ENCODE measurements around the gene AGPS.
"Not testable (repeated sequence)": the region's sequence is repeated elsewhere in the genome, so short reads cannot be mapped to it uniquely, and the experiment has no call there.

AGPS gene

DNA sequence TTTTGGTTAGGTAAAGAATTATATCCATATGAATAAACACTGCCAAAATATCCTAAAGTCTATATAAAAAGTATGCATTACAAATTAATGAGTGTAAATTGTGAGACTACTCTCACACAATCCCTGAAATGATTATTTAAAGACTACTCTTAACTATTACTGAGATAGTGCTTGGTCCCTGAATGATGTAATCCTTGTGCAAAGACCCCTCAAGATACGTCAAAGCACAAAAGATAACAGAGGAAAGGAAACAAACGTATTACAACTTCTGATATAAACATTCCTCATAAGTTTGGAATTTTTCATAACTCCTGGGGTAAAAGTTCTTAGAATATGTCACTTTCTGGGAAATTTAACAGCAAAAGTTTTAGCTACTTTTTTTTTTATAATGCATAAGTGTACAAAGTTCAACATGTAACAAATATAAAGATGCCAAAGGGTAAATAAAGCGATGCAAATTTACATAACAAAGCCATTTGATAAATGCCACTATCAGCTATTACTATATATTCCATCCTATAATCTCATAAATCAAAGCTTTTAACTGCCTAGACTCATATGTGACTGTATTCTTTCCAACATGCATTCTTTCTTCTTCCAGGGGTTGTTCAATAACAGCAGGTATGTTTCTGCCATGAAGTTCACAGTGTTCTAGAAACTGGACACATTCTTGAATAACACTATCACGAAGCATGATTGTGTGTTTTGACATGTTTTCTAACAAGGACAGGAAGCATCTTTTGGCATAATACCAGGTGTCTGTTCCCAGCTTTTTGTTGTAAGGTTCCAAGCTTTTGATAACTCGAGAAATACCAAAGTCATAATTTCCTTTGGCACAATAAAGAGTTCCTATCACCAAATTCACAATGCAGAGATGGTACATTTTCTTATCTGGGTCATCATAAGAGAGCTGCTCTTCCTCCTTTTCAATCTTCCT lies 158.0 kb downstream of the AGPS start:
- H3K4me3 ChIP-seq = no peak overlapping the region
- peaks cover 5% of the 10 kb centered on the region; the same call in 1 of the 2 replicates for H3K36me3 ChIP-seq
- H3K4me1 ChIP-seq = peaks cover 34% of the 10 kb centered on the region
- no peak overlapping the region for H3K4me2 ChIP-seq
- no peak for TF ChIP-seq Cebpa-rat (IDR thresholded peaks at IDR 0.05)
- peaks cover 12% of the 10 kb centered on the region for H3K9me3 ChIP-seq
- H3K9ac ChIP-seq = no peak overlapping the region
- no peak overlapping the region for H3K27ac ChIP-seq
- no peaks in the 10 kb centered on the region for H4K20me1 ChIP-seq
- H3K27me3 ChIP-seq = no peaks in the 10 kb centered on the region

DNA sequence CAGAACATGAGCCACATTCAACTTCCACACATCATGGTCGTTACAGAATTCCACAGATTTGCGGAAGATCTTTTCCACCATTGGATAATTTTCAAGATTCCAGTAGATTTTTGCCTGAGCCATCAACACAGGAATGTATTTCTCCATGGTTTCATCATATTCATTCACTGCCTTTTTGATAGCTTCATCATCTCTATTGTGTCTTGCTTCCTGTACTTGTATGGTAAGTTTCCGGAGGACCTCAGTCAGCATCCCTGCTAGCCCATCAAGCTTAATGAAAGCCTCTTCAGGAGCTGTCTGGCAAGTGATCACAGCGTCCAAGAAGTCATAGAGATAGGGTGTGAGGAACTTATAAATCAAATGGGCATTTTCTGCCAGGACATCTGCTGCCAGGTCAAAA lies 158.8 kb downstream of the AGPS start:
- H3K9ac ChIP-seq, H3K9me3 ChIP-seq, H4K20me1 ChIP-seq, H3K27me3 ChIP-seq, H3K27ac ChIP-seq, H3K4me2 ChIP-seq, H3K4me3 ChIP-seq, H3K36me3 ChIP-seq: not testable (repeated sequence)
- peaks cover 34% of the 10 kb centered on the region for H3K4me1 ChIP-seq

DNA sequence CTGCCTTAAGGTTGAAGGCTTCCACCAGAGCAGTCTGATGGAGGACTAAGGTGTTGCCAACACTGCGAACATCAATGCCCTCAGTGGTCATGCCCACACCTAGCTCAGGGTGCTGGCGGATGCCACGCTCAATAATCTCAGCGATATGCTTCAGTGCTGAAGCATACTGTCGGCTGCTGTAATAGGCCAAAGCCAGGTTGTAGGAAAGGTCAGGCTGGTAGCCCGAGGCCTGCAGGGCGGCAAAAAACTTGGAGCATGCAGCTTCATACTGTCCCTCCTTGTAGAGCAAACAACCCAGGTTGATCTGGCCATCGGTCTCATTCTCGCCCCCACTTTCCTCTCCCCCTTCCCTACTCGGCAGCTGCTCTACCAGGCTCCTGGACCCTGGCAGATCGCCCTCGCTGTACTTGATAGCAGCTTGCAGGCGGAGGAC lies 159.4 kb downstream of the AGPS start:
- peak overlapping the region; percentile 90 for H3K27ac ChIP-seq

DNA sequence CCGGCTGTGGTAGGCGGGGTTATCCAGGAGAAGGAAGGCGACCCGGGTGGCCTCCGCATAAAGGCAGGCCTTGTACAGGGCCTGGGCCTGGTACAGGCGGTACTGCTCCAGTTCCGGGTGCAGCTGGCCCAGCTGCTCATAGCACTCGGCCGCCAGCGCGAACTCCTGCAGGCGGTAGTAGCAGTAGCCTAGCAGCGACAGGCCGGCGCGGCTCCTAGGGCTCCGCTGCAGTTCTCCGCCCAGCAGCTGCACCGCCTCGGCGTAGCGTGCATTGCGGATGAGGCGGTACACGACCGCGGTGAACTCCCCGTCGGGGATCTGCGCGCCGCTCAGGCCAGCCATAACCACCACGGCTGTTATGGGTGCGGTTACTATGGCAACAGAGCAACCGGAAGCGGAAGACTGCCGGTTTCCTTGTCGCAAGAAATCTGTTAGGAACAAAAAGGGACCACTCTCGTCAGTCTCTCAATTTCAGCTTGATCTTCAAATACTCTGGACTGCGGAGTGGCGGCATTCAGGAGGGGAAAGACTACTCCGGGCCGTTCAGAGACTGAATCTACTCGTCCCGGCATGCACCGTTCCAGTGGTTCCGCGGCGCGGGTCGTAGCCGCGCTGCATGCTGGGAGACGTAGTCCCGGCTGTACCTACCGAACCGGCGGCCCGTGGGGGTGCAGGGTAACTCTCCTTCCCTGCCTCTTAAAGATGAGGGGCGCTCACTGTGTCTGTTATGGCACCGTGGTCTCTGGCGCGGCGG lies 160.0 kb downstream of the AGPS start:
- peaks cover 7% of the 10 kb centered on the region for H3K9me3 ChIP-seq
- no peaks in the 10 kb centered on the region for H4K20me1 ChIP-seq
- H3K4me2 ChIP-seq = peak overlapping the region; percentile 84
- no peak for TF ChIP-seq Cebpa-rat (IDR thresholded peaks at IDR 0.05)
- H3K4me3 ChIP-seq = peak overlapping the region; percentile 76
- H3K27me3 ChIP-seq = no peaks in the 10 kb centered on the region
- H3K4me1 ChIP-seq = peaks cover 21% of the 10 kb centered on the region
- H3K9ac ChIP-seq = peak overlapping the region; percentile 82
- no peaks in the 10 kb centered on the region for H3K36me3 ChIP-seq
- peak overlapping the region; percentile 90 for H3K27ac ChIP-seq

More for the DNA sequence above, 159.4 kb downstream of the AGPS start:
- Histone ChIP-seq H4K20me1 (no peaks in the 10 kb centered on the region), H3K9ac (peak overlapping the region; percentile 82; the same call in 1 of the 2 replicates), H3K4me2 (peak overlapping the region; percentile 84), H3K36me3 (no peaks in the 10 kb centered on the region), H3K9me3 (peaks cover 1% of the 10 kb centered on the region; the same call in 1 of the 2 replicates), H3K27me3 (no peaks in the 10 kb centered on the region), H3K4me3 (peak overlapping the region; percentile 76), H3K4me1 (peaks cover 27% of the 10 kb centered on the region)
- TF ChIP-seq Cebpa-rat (IDR thresholded peaks at IDR 0.05) = no peak

GRCh38 chr2:177553176-177553884 lies 160.8 kb downstream of the AGPS start:
- H3K9ac ChIP-seq = peak overlapping the region; percentile 82
- H3K4me2 ChIP-seq = peak overlapping the region; percentile 84
- no peak for TF ChIP-seq Cebpa-rat (IDR thresholded peaks at IDR 0.05)
- no peaks in the 10 kb centered on the region for H3K36me3 ChIP-seq
- H3K4me1 ChIP-seq = peaks cover 14% of the 10 kb centered on the region
- no peaks in the 10 kb centered on the region for H4K20me1 ChIP-seq
- H3K9me3 ChIP-seq = peaks cover 15% of the 10 kb centered on the region
- H3K27me3 ChIP-seq = no peaks in the 10 kb centered on the region
- H3K27ac ChIP-seq = peak overlapping the region; percentile 90
- peak overlapping the region; percentile 76 for H3K4me3 ChIP-seq

DNA sequence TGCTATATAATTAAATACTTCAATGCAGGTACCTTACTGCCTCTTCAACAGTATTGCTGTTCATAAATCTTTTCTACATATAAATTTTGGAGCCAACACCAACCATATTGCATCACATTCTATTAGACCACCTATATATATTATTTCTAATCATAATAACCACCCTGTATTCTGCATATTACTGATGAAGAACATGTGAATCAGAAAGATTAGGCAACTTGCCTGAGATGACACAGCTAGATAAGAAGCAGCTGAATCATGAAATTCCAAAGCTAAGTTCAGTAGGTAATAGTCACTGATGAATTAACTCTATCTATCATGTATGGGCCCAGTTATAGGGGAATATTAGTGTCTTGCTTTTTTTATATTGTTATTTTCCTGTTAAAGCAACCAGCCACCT lies 161.8 kb downstream of the AGPS start:
- no peaks in the 10 kb centered on the region for H3K27me3 ChIP-seq
- H3K4me3 ChIP-seq = no peak overlapping the region
- H3K9ac ChIP-seq = no peak overlapping the region
- no peak for TF ChIP-seq Cebpa-rat (IDR thresholded peaks at IDR 0.05)
- H3K9me3 ChIP-seq = peaks cover 20% of the 10 kb centered on the region
- peaks cover 5% of the 10 kb centered on the region; the same call in 1 of the 2 replicates for H3K4me1 ChIP-seq
- H3K27ac ChIP-seq = no peak overlapping the region
- no peaks in the 10 kb centered on the region for H3K36me3 ChIP-seq
- H4K20me1 ChIP-seq = no peaks in the 10 kb centered on the region
- no peak overlapping the region for H3K4me2 ChIP-seq

DNA sequence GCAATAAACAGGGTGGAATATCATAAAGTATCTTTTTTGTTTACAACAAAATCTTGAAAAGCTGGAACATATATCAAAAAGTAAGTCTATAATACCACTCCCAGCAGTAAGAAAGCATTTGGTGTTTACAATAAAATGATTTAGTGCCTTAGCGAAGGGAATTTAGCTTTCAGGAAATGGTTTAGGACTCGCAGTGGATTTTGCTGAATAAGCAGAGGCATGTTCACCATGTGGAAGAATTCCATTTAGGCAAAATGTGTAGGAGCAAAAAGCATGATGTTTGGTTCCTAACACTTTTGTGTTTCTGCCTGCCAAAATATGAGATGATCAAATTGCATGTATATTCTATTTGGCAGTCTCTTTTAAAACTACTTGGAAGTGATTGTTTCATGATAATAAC lies 163.6 kb downstream of the AGPS start:
- H3K4me3 ChIP-seq = no peak overlapping the region
- no peak overlapping the region for H3K27ac ChIP-seq
- H3K4me1 ChIP-seq = peaks cover 5% of the 10 kb centered on the region; the same call in 1 of the 2 replicates
- TF ChIP-seq Cebpa-rat (IDR thresholded peaks at IDR 0.05) = no peak
- H3K9ac ChIP-seq = no peak overlapping the region
- H3K9me3 ChIP-seq = peaks cover 20% of the 10 kb centered on the region
- no peaks in the 10 kb centered on the region for H3K27me3 ChIP-seq
- H3K4me2 ChIP-seq = no peak overlapping the region
- H4K20me1 ChIP-seq = no peaks in the 10 kb centered on the region
- H3K36me3 ChIP-seq = no peaks in the 10 kb centered on the region

DNA sequence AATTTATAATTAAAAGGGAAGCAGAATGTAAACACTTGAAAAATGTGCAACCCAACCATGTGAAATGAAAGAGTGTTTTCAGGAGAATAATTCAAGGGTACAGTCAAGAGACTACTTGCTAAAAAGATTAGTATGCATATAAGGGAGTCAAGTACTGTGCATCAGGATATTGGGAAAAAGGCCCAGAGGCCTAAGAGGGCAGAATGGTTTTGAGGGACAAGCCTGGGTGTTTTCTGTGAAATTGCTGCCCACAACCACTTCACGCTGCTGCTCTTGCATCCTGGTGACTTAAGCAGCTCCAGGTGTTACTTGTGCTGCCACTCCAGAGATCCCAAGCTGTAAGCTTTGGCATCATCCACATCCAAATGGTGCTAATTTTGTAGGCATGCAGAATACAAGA lies 165.2 kb downstream of the AGPS start:
- Histone ChIP-seq H3K36me3 (no peaks in the 10 kb centered on the region), H3K9ac (no peak overlapping the region), H3K9me3 (peaks cover 20% of the 10 kb centered on the region), H3K4me2 (no peak overlapping the region), H3K4me3 (no peak overlapping the region), H4K20me1 (no peaks in the 10 kb centered on the region), H3K4me1 (no peaks in the 10 kb centered on the region), H3K27me3 (no peaks in the 10 kb centered on the region), H3K27ac (no peak overlapping the region)
- TF ChIP-seq Cebpa-rat (IDR thresholded peaks at IDR 0.05) = no peak

DNA sequence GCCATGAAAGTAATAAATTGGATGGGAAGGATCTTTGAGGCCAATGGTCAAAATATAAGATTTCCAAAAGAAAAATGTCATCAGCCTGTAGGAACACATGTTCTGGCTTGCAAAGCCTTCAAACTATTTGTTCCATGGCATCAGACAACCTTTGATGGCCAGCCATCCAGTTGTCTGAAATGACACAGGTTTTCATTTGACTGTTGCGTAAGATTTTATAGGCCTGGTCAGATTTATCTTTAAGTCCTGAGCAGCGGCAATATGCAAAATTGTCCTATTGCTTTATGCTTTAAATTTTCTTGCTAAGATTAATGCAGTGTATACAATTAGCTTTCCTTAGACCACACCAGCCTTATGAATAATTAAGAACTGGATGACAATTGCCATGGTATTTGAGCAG lies 167.1 kb downstream of the AGPS start:
- Histone ChIP-seq H3K4me2 (no peak overlapping the region), H3K9me3 (peaks cover 20% of the 10 kb centered on the region), H3K4me1 (no peaks in the 10 kb centered on the region), H3K27me3 (no peaks in the 10 kb centered on the region), H3K4me3 (no peak overlapping the region), H4K20me1 (no peaks in the 10 kb centered on the region), H3K9ac (no peak overlapping the region), H3K27ac (no peak overlapping the region), H3K36me3 (no peaks in the 10 kb centered on the region)
- TF ChIP-seq Cebpa-rat (IDR thresholded peaks at IDR 0.05) = peak; percentile 50; the same call in 1 of the 2 replicates
